Activated CD8-positive, alpha-beta memory T cell treated with anti-CD3 and anti-CD28 coated beads, Interleukin-2, amount 10 ng/mL, durations not matched to agents 7 days and 5 days (primary cell): ENCODE results near the gene IL23R. TPM values are rescaled to one million over a fixed set of nuclear protein-coding genes. Genes with fewer than 3 reads are reported as not detected.

Experiments
- ATAC-seq: fragments of 150-1000 bp; cut with Tn5 transposase; one replicate; pipeline ENCODE4 v1.10.0; 2021; ENCODE audit warnings: moderate library complexity
- CTCF ChIA-PET: fragments of 350-600 bp; sonication (Branson Sonifier 250); formaldehyde crosslinking; loops from one replicate; lab custom pipeline; 2021; ENCODE audit warnings: antibody characterized with exemption; lab: Charles Lee
- DNase-seq: peaks from one replicate; pipeline ENCODE4 v3.0.0-alpha.2; 2020
- H3K27ac Mint-ChIP-seq: one replicate; pipeline ENCODE4 v1.8.0; 2021; ENCODE audit warnings: mild to moderate bottlenecking, mixed read lengths
- H3K27me3 Mint-ChIP-seq: one replicate; pipeline ENCODE4 v1.8.0; 2021; ENCODE audit warnings: mixed read lengths
- H3K36me3 Mint-ChIP-seq: one replicate; pipeline ENCODE4 v1.8.0; 2021; ENCODE audit warnings: mild to moderate bottlenecking, mixed read lengths
- H3K4me1 Mint-ChIP-seq: one replicate; pipeline ENCODE4 v1.8.0; 2021; ENCODE audit warnings: mixed read lengths
- H3K4me3 Mint-ChIP-seq: one replicate; pipeline ENCODE4 v1.8.0; 2021; ENCODE audit warnings: mild to moderate bottlenecking, moderate library complexity, mixed read lengths
- H3K9me3 Mint-ChIP-seq: one replicate; pipeline ENCODE4 v1.8.0; 2022; ENCODE audit warnings: low read depth, mixed read lengths
- total RNA-seq, 2 experiments: library from RNA; stranded (reverse); gene quantifications; one replicate each; pipeline ENCODE4 v1.2.3, GENCODE V29; 2021

IL23R gene
- total RNA-seq, 2 experiments from 2014 or later: 0.53 to 2.2 TPM

GRCh38 chr1:67270541-67270940, 104.3 kb downstream of the IL23R start:
- Mint-ChIP-seq H3K4me3 (no peak overlapping the region), H3K27ac (no peak overlapping the region), H3K9me3 (peaks cover 15% of the 10 kb centered on the region), H3K27me3 (no peaks in the 10 kb centered on the region), H3K36me3 (peaks cover 21% of the 10 kb centered on the region), H3K4me1 (peaks cover 18% of the 10 kb centered on the region)
- DNase-seq: no peak
- CTCF ChIA-PET: interaction anchor here (1.4 kb wide), 1 partner anchor 14 kb away, joined by 3 read pairs; no protein-coding TSS in a partner anchor
- no peak for ATAC-seq

GRCh38 chr1:67273591-67273990, 107.3 kb downstream of the IL23R start:
- CTCF ChIA-PET: interaction anchor here (1.1 to 1.6 kb wide), 2 partner anchors 41 to 61 kb away, joined by 3 to 5 read pairs; no protein-coding TSS in a partner anchor
- Mint-ChIP-seq H3K36me3 (peaks cover 28% of the 10 kb centered on the region), H3K4me1 (peaks cover 22% of the 10 kb centered on the region)

GRCh38 chr1:67274623-67275325, 108.5 kb downstream of the IL23R start:
- peak overlapping the region; percentile 34 for H3K27ac Mint-ChIP-seq
- no peak overlapping the region for H3K4me3 Mint-ChIP-seq
- peaks cover 21% of the 10 kb centered on the region for H3K9me3 Mint-ChIP-seq
- H3K27me3 Mint-ChIP-seq: no peaks in the 10 kb centered on the region
- CTCF ChIA-PET: interaction anchor here (0.5 to 1.4 kb wide), 4 partner anchors 10 to 263 kb away, joined by 3 to 5 read pairs (median 4); no protein-coding TSS in a partner anchor
- ATAC-seq: peak; percentile 93
- peaks cover 28% of the 10 kb centered on the region for H3K36me3 Mint-ChIP-seq
- DNase-seq: peak; percentile 46
- H3K4me1 Mint-ChIP-seq: peaks cover 22% of the 10 kb centered on the region

More at GRCh38 chr1:67273591-67273990, 107.3 kb downstream of the IL23R start:
- ATAC-seq (no peak), DNase-seq (no peak)
- H3K9me3 Mint-ChIP-seq: peaks cover 21% of the 10 kb centered on the region
- no peak overlapping the region for H3K4me3 Mint-ChIP-seq
- no peak overlapping the region for H3K27ac Mint-ChIP-seq
- no peaks in the 10 kb centered on the region for H3K27me3 Mint-ChIP-seq

- no peak for DNase-seq
- ATAC-seq: no peak
- H3K27ac Mint-ChIP-seq: no peak overlapping the region
- H3K9me3 Mint-ChIP-seq: peaks cover 4% of the 10 kb centered on the region
- peaks cover 11% of the 10 kb centered on the region for H3K36me3 Mint-ChIP-seq
- no peak overlapping the region for H3K4me3 Mint-ChIP-seq
- H3K4me1 Mint-ChIP-seq: peaks cover 5% of the 10 kb centered on the region
- H3K27me3 Mint-ChIP-seq: peaks cover 9% of the 10 kb centered on the region
- CTCF ChIA-PET: interaction anchor here (2.5 kb wide), 1 partner anchor 67 kb away, joined by 10 read pairs; no protein-coding TSS in a partner anchor
Measured at GRCh38 chr1:67280696-67281095, 114.4 kb downstream of the IL23R start.

- Mint-ChIP-seq H3K9me3 (peaks cover 3% of the 10 kb centered on the region), H3K4me1 (peaks cover 8% of the 10 kb centered on the region), H3K4me3 (no peak overlapping the region), H3K27ac (no peak overlapping the region), H3K36me3 (peaks cover 8% of the 10 kb centered on the region), H3K27me3 (peaks cover 9% of the 10 kb centered on the region)
- CTCF ChIA-PET: interaction anchor here (1.0 to 2.5 kb wide), 2 partner anchors 21 to 67 kb away, joined by 5 to 10 read pairs; no protein-coding TSS in a partner anchor
- ATAC-seq (no peak), DNase-seq (no peak)
Measured at GRCh38 chr1:67281244-67281643, 115.0 kb downstream of the IL23R start.

- Mint-ChIP-seq H3K4me1 (peaks cover 19% of the 10 kb centered on the region), H3K4me3 (no peak overlapping the region), H3K27ac (no peak overlapping the region), H3K9me3 (peaks cover 2% of the 10 kb centered on the region), H3K36me3 (peaks cover 4% of the 10 kb centered on the region), H3K27me3 (peaks cover 9% of the 10 kb centered on the region)
- peak; percentile 82 for ATAC-seq
- CTCF ChIA-PET: interaction anchor here (0.9 to 3.0 kb wide), 3 partner anchors 28 to 215 kb away, joined by 3 to 14 read pairs (median 4); no protein-coding TSS in a partner anchor
- DNase-seq: no peak
Measured at GRCh38 chr1:67285780-67286488, 119.7 kb downstream of the IL23R start.

- peaks cover 2% of the 10 kb centered on the region for H3K9me3 Mint-ChIP-seq
- peaks cover 28% of the 10 kb centered on the region for H3K4me1 Mint-ChIP-seq
- H3K27me3 Mint-ChIP-seq: peaks cover 5% of the 10 kb centered on the region
- H3K4me3 Mint-ChIP-seq: no peak overlapping the region
- CTCF ChIA-PET: no interaction called here
- H3K27ac Mint-ChIP-seq: no peak overlapping the region
- DNase-seq (no peak), ATAC-seq (no peak)
- peaks cover 9% of the 10 kb centered on the region for H3K36me3 Mint-ChIP-seq
Measured at GRCh38 chr1:67290236-67290635, 124.0 kb downstream of the IL23R start.

- peak overlapping the region; percentile 75 for H3K27ac Mint-ChIP-seq
- peaks cover 3% of the 10 kb centered on the region for H3K9me3 Mint-ChIP-seq
- peaks cover 27% of the 10 kb centered on the region for H3K4me1 Mint-ChIP-seq
- CTCF ChIA-PET: interaction anchor here (0.8 to 1.9 kb wide), 3 partner anchors 39 to 83 kb away, joined by 3 to 5 read pairs (median 4); no protein-coding TSS in a partner anchor
- no peak for DNase-seq
- peaks cover 12% of the 10 kb centered on the region for H3K27me3 Mint-ChIP-seq
- no peak overlapping the region for H3K4me3 Mint-ChIP-seq
- peaks cover 15% of the 10 kb centered on the region for H3K36me3 Mint-ChIP-seq
- peak; percentile 75 for ATAC-seq
Measured at GRCh38 chr1:67294836-67295617, 128.8 kb downstream of the IL23R start.

GRCh38 chr1:67298762-67299161, 132.5 kb downstream of the IL23R start:
- no peak overlapping the region for H3K27ac Mint-ChIP-seq
- H3K9me3 Mint-ChIP-seq: peaks cover 3% of the 10 kb centered on the region
- ATAC-seq: no peak
- CTCF ChIA-PET: interaction anchor here (1.2 kb wide), 1 partner anchor 34 kb away, joined by 3 read pairs; no protein-coding TSS in a partner anchor
- DNase-seq: no peak
- H3K27me3 Mint-ChIP-seq: peaks cover 9% of the 10 kb centered on the region
- no peak overlapping the region for H3K4me3 Mint-ChIP-seq
- peaks cover 45% of the 10 kb centered on the region for H3K4me1 Mint-ChIP-seq
- H3K36me3 Mint-ChIP-seq: peaks cover 14% of the 10 kb centered on the region

- Mint-ChIP-seq H3K4me3 (no peak overlapping the region), H3K4me1 (peaks cover 50% of the 10 kb centered on the region), H3K36me3 (peaks cover 17% of the 10 kb centered on the region), H3K27me3 (peaks cover 9% of the 10 kb centered on the region), H3K27ac (no peak overlapping the region), H3K9me3 (peaks cover 3% of the 10 kb centered on the region)
- ATAC-seq: no peak
- CTCF ChIA-PET: interaction anchor here (1.2 kb wide), 1 partner anchor 33 kb away, joined by 3 read pairs; no protein-coding TSS in a partner anchor
- no peak for DNase-seq
Measured at GRCh38 chr1:67299296-67299695, 133.0 kb downstream of the IL23R start.

GRCh38 chr1:67300561-67300960, 134.3 kb downstream of the IL23R start:
- DNase-seq: no peak
- ATAC-seq: no peak
- Mint-ChIP-seq H3K27me3 (peaks cover 9% of the 10 kb centered on the region), H3K36me3 (peaks cover 13% of the 10 kb centered on the region), H3K27ac (no peak overlapping the region), H3K9me3 (peaks cover 3% of the 10 kb centered on the region), H3K4me3 (no peak overlapping the region), H3K4me1 (peaks cover 47% of the 10 kb centered on the region)
- CTCF ChIA-PET: interaction anchor here (1.5 kb wide), 1 partner anchor 200 kb away, joined by 3 read pairs; no protein-coding TSS in a partner anchor

GRCh38 chr1:67304023-67304422, 137.8 kb downstream of the IL23R start:
- Mint-ChIP-seq H3K4me1 (peaks cover 49% of the 10 kb centered on the region), H3K36me3 (peaks cover 10% of the 10 kb centered on the region), H3K27ac (peak overlapping the region; percentile 89), H3K27me3 (peaks cover 5% of the 10 kb centered on the region), H3K4me3 (peak overlapping the region; percentile 47), H3K9me3 (no peaks in the 10 kb centered on the region)
- no peak for DNase-seq
- CTCF ChIA-PET: interaction anchor here (0.6 to 0.7 kb wide), 2 partner anchors 11 to 34 kb away, joined by 3 read pairs; no protein-coding TSS in a partner anchor
- peak; percentile 50 for ATAC-seq
